ENCODE data around the gene LRRN4CL.
A peak's percentile ranks its signal among the peaks of the same experiment; 100 is the strongest.

The LRRN4CL gene

GRCh38 chr11:62673196-62673525 is 16.2 kb downstream of the LRRN4CL start:
- TF ChIP-seq CTCF (IDR thresholded peaks at IDR 0.05) (no peak), ZFX (IDR thresholded peaks at IDR 0.05; ENCODE audit: borderline replicate concordance) (no peak)
- peak overlapping the region; percentile 95 for H3K27ac ChIP-seq

GRCh38 chr11:62671608-62672389 is 17.5 kb downstream of the LRRN4CL start, which contains the start of the genes LBHD1 and UQCC3:
Gene LBHD1 (minus strand): TSS chr11:62672267. CDS start chr11:62670031, 2,236 bp downstream.
Gene UQCC3 (plus strand): TSS chr11:62671673. CDS start chr11:62671746, 73 bp downstream.
- H3K27ac ChIP-seq = peak within 1 kb of the TSS; percentile 95
- TF ChIP-seq ZFX (IDR thresholded peaks at IDR 0.05; ENCODE audit: borderline replicate concordance) (no peak), CTCF (IDR thresholded peaks at IDR 0.05) (no peak)

GRCh38 chr11:62671236-62671607 is 18.1 kb downstream of the LRRN4CL start:
- TF ChIP-seq ZFX (IDR thresholded peaks at IDR 0.05; ENCODE audit: borderline replicate concordance) (no peak), CTCF (IDR thresholded peaks at IDR 0.05) (no peak)
- peak overlapping the region; percentile 95 for H3K27ac ChIP-seq

- peak overlapping the region; percentile 95 for H3K27ac ChIP-seq
- TF ChIP-seq CTCF (IDR thresholded peaks at IDR 0.05) (no peak), ZFX (IDR thresholded peaks at IDR 0.05; ENCODE audit: borderline replicate concordance) (no peak)
Measured at GRCh38 chr11:62669420-62670161, 19.7 kb downstream of the LRRN4CL start.

GRCh38 chr11:62667460-62667859 is 21.9 kb downstream of the LRRN4CL start:
- no peak for TF ChIP-seq ZFX (IDR thresholded peaks at IDR 0.05; ENCODE audit: borderline replicate concordance)
- TF ChIP-seq CTCF (IDR thresholded peaks at IDR 0.05) = no peak
- peak overlapping the region; percentile 95 for H3K27ac ChIP-seq

GRCh38 chr11:62666259-62666926 is 22.9 kb downstream of the LRRN4CL start:
- H3K27ac ChIP-seq = peak overlapping the region; percentile 95

More at GRCh38 chr11:62666259-62666926, 22.9 kb downstream of the LRRN4CL start:
- no peak for TF ChIP-seq ZFX (IDR thresholded peaks at IDR 0.05; ENCODE audit: borderline replicate concordance)
- TF ChIP-seq CTCF (IDR thresholded peaks at IDR 0.05) = no peak
